ENCODE data around the gene SYT12.

SYT12 gene

GRCh38 chr11:67052891-67053290 is 30.0 kb downstream of the SYT12 start:
- no peak for TF ChIP-seq CTCF (IDR thresholded peaks at IDR 0.05; ENCODE audit: low read depth, low read length, missing control alignments)
- in situ Hi-C loops (cut with HindIII; ENCODE audit: low sequenced_read_pairs): no loop called here

GRCh38 chr11:67053896-67054329 is 31.0 kb downstream of the SYT12 start:
- no peak overlapping the region for H3K4me3 ChIP-seq (ENCODE audit: low read depth, low read length)

More at GRCh38 chr11:67052891-67053290, 30.0 kb downstream of the SYT12 start:
- no peak for DNase-seq (ENCODE audit: low read depth)
- H3K4me3 ChIP-seq (ENCODE audit: low read depth, low read length): no peak overlapping the region

GRCh38 chr11:67054346-67054835 is 31.5 kb downstream of the SYT12 start:
- no peak overlapping the region for H3K4me3 ChIP-seq (ENCODE audit: low read depth, low read length)
- in situ Hi-C loops (cut with HindIII; ENCODE audit: low sequenced_read_pairs): no loop called here
- TF ChIP-seq CTCF (IDR thresholded peaks at IDR 0.05; ENCODE audit: low read depth, low read length, missing control alignments): no peak
- DNase-seq (ENCODE audit: low read depth): peak; percentile 78

More at GRCh38 chr11:67053896-67054329, 31.0 kb downstream of the SYT12 start:
- in situ Hi-C loops (cut with HindIII; ENCODE audit: low sequenced_read_pairs): no loop called here
- no peak for DNase-seq (ENCODE audit: low read depth)
- TF ChIP-seq CTCF (IDR thresholded peaks at IDR 0.05; ENCODE audit: low read depth, low read length, missing control alignments): peak; percentile 90

GRCh38 chr11:67054836-67055523 is 32.0 kb downstream of the SYT12 start:
- no peak overlapping the region for H3K4me3 ChIP-seq (ENCODE audit: low read depth, low read length)
- no peak for TF ChIP-seq CTCF (IDR thresholded peaks at IDR 0.05; ENCODE audit: low read depth, low read length, missing control alignments)
- in situ Hi-C loops (cut with HindIII; ENCODE audit: low sequenced_read_pairs): no loop called here

GRCh38 chr11:67055812-67056211 is 32.9 kb downstream of the SYT12 start:
- peak overlapping the region; percentile 49 for H3K4me3 ChIP-seq (ENCODE audit: low read depth, low read length)
- TF ChIP-seq CTCF (IDR thresholded peaks at IDR 0.05; ENCODE audit: low read depth, low read length, missing control alignments): no peak
- in situ Hi-C loops (cut with HindIII; ENCODE audit: low sequenced_read_pairs): no loop called here
- no peak for DNase-seq (ENCODE audit: low read depth)

More at GRCh38 chr11:67054836-67055523, 32.0 kb downstream of the SYT12 start:
- no peak for DNase-seq (ENCODE audit: low read depth)

GRCh38 chr11:67056267-67057204 is 33.6 kb downstream of the SYT12 start, which contains the start of gene RHOD:
Gene RHOD (plus strand): TSS chr11:67056847. CDS start chr11:67056903, 56 bp downstream.
- DNase-seq (ENCODE audit: low read depth): no peak
- peak within 1 kb of the TSS; percentile 49 for H3K4me3 ChIP-seq (ENCODE audit: low read depth, low read length)
- in situ Hi-C loops (cut with HindIII; ENCODE audit: low sequenced_read_pairs): no loop called here
- TF ChIP-seq CTCF (IDR thresholded peaks at IDR 0.05; ENCODE audit: low read depth, low read length, missing control alignments): no peak
